PFSK-1 (cell line): ENCODE measurements around the gene EEFSEC.

Experiments used
- FOXP2 ChIP-seq: optimal IDR thresholded peaks from 2 replicates; pipeline ENCODE3; 2011; ENCODE audit warnings: borderline replicate concordance, control low read depth, inconsistent platforms; ENCODE audit not compliant: insufficient read depth; ENCODE audit errors: extremely low read length, extremely low read depth
- POLR2AphosphoS5 ChIP-seq: IDR thresholded peaks from 2 replicates; pipeline ENCODE4 v1.6.1; 2012; ENCODE audit warnings: low read depth, mild to moderate bottlenecking, control low read depth, low read length, moderate library complexity
- SIN3A ChIP-seq: IDR thresholded peaks from 2 replicates; pipeline ENCODE4 v1.6.1; 2012; ENCODE audit warnings: mild to moderate bottlenecking, low read length, moderate library complexity, borderline replicate concordance; ENCODE audit not compliant: insufficient read depth
- TAF1 ChIP-seq: IDR thresholded peaks from 2 replicates; pipeline ENCODE4 v1.6.1; 2012; ENCODE audit warnings: low read length, control low read depth, borderline replicate concordance; ENCODE audit not compliant: insufficient read depth
- TF ChIP-seq, protein P1 (sequence below), 2 experiments: IDR thresholded peaks; 2 replicates each; pipeline versions ENCODE4 v1.6.1 to v1.8.0; 2011 to 2012; ENCODE audit warnings: low read depth in 2 of 2, low read length in 2 of 2, control low read depth in 1 of 2, inconsistent platforms in 1 of 2, mild to moderate bottlenecking in 1 of 2, moderate library complexity in 1 of 2; ENCODE audit not compliant: insufficient read depth in 1 of 2

The EEFSEC gene

DNA sequence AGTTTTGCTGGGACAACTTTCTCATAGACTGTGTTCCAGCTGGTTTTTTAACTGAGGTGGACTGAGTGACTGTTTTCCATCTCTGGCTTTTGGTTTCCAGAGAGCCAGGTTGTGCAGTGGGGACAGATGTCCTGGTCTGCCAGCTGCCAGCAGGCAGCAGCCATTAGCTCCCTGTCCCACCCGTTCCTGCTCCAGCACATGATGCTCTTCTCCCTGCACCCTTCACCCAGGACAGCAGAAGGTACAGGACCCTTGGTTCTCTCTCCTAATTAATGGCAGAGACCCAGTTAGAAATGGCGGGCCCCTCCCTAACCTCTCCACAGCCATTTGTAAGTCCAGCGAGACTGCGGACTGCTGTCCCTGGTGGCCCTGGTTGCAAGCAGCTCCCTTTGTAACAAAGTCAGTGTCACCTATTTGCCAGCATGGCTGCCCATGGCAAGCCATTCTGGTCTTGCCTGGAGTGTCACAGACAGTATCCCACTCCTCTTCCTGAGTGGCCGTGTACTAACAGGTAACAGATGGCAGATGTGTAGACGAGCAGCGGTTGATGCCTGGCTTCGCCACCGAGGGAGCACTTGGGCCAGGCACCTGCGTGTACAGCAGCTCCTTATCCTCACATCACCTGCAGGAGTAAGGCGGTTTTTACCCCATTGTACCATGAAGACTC, 165.1 kb downstream of the EEFSEC start:
- TF ChIP-seq TAF1 (no peak), SIN3A (no peak), POLR2AphosphoS5 (no peak)

DNA sequence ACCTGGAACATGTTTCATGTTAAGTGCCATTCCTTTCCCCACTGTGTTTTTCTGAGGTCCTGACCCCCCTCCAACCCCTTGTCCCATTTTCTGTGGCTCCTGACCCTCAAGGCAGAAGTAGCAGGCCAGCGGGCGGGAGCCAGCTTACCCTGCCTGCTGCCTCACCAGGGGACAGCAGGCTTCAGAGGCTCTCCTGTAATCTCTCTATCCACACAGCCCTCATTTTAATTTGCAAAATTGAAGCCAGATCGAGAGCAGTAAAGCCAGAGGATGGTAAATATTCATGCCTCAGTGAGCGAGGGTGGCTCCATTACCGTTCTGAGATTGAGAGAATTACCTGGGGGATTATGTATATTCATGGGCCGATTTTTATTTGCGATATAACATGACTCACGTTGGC, 165.8 kb downstream of the EEFSEC start:
- TF ChIP-seq SIN3A (no peak), POLR2AphosphoS5 (no peak), FOXP2 (no peak), TAF1 (no peak)
- TF ChIP-seq, protein P1, sequence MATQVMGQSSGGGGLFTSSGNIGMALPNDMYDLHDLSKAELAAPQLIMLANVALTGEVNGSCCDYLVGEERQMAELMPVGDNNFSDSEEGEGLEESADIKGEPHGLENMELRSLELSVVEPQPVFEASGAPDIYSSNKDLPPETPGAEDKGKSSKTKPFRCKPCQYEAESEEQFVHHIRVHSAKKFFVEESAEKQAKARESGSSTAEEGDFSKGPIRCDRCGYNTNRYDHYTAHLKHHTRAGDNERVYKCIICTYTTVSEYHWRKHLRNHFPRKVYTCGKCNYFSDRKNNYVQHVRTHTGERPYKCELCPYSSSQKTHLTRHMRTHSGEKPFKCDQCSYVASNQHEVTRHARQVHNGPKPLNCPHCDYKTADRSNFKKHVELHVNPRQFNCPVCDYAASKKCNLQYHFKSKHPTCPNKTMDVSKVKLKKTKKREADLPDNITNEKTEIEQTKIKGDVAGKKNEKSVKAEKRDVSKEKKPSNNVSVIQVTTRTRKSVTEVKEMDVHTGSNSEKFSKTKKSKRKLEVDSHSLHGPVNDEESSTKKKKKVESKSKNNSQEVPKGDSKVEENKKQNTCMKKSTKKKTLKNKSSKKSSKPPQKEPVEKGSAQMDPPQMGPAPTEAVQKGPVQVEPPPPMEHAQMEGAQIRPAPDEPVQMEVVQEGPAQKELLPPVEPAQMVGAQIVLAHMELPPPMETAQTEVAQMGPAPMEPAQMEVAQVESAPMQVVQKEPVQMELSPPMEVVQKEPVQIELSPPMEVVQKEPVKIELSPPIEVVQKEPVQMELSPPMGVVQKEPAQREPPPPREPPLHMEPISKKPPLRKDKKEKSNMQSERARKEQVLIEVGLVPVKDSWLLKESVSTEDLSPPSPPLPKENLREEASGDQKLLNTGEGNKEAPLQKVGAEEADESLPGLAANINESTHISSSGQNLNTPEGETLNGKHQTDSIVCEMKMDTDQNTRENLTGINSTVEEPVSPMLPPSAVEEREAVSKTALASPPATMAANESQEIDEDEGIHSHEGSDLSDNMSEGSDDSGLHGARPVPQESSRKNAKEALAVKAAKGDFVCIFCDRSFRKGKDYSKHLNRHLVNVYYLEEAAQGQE (IDR thresholded peaks at IDR 0.05; ENCODE audit: insufficient read depth in 1 of 2, low read depth in 2 of 2, low read length in 2 of 2), result no peak

DNA sequence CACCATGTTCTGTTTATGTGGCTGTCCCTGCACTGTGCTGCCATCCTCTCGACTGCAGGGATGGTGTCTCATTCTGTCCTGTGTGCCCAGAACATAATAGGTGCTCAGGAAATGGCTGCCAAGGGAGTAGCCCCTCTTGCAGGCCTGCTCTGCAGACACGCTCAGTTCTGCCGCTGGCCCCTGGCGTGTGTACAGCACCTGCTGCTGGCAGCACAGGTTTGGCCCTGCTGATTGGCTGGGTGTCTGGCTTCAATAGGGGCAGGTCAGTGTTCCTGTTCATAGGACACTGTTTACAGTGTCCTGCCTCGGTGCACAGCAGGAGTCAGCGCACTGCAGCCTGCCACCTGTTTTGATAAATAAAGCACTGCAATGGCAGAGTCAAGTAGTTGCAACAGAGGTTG, 166.5 kb downstream of the EEFSEC start:
- TF ChIP-seq SIN3A (no peak), FOXP2 (no peak), TAF1 (no peak), POLR2AphosphoS5 (no peak)
- TF ChIP-seq, protein P1 (IDR thresholded peaks at IDR 0.05; ENCODE audit: insufficient read depth in 1 of 2, low read depth in 2 of 2, low read length in 2 of 2), result no peak

GRCh38 chr3:128320551-128321340, 167.5 kb downstream of the EEFSEC start:
- TF ChIP-seq SIN3A (no peak), POLR2AphosphoS5 (no peak), TAF1 (no peak), FOXP2 (no peak)
- TF ChIP-seq, protein P1 (IDR thresholded peaks at IDR 0.05; ENCODE audit: insufficient read depth in 1 of 2, low read depth in 2 of 2, low read length in 2 of 2), result no peak

- TF ChIP-seq SIN3A, result no peak
- no peak for TF ChIP-seq FOXP2
Measured at GRCh38 chr3:128321418-128321817, 168.1 kb downstream of the EEFSEC start.

DNA sequence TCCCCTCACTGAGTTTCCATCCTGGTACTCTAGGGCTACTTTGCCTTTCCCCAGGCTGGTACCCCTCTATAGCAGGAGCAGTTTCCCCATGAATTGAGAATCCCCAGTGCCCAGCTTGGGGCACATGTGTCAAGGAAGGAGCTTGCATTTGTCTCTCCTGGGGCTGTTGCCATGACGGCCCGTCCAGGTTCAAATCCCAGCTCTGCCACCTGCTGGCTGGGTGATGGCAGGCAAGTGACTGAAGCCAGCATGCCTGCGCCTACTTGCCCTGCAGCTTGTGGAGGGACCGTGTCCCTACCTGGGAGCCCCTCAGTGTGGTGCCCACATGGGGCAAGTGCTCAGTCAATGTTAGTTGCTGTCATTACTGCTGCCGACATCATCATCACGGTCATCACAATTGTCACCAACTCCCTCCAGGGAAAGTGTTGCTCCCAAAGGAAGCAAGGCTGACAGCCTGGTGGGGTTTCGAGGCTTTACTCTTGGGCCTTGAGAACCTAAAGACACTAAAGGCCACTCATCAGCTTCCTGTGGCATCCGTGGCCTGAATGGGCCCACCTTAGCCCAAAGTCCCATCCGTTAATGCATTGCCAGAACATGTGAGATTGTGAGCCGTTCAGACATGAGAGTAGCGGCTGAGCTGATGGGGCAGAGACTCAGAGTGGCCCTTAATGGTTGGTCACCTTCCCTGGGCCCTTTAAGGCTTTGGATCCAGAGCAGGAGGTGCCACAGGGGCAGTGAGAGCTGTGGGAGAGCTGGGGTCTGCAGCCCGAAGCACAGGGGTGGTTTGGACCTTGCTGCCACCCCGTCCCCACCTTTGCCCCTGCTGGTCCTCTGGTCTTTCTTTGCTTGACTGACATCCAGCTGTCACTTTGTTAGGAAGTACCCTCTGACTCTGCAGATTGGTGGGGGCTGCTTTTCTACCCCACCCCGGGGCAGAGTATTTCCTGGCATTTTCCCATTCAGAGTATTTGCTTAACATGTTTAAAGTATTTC, 169.0 kb downstream of the EEFSEC start:
- TF ChIP-seq, protein P1 (IDR thresholded peaks at IDR 0.05; ENCODE audit: insufficient read depth in 1 of 2, low read depth in 2 of 2, low read length in 2 of 2), result no peak
- TF ChIP-seq SIN3A, result no peak
